Central memory CD8-positive, alpha-beta T cell (primary cell): Measurements from ENCODE around the gene FBXW2.

ENCODE experiments used
- ATAC-seq: fragments of 150-1000 bp; cut with Tn5 transposase; replicated peaks from 2 replicates; pipeline ENCODE4 v1.10.0; 2022; ENCODE audit warnings: mild to moderate bottlenecking, moderate FRiP score, moderate number of reproducible peaks; ENCODE audit not compliant: poor library complexity, severe bottlenecking; ENCODE audit errors: extremely low read depth
- DNase-seq, 2 donors: peaks; one replicate each; pipeline ENCODE4 v3.0.0; 2021; ENCODE audit warnings: low spot score in 2 of 2
- H3K27ac Mint-ChIP-seq: one replicate; pipeline ENCODE4 v1.8.0; 2022; ENCODE audit warnings: low read depth, mild to moderate bottlenecking, moderate library complexity, mixed read lengths
- H3K27me3 Mint-ChIP-seq: one replicate; pipeline ENCODE4 v1.8.0; 2022; ENCODE audit warnings: mixed read lengths
- H3K36me3 Mint-ChIP-seq: one replicate; pipeline ENCODE4 v1.8.0; 2022; ENCODE audit warnings: mild to moderate bottlenecking, moderate library complexity, mixed read lengths; ENCODE audit not compliant: insufficient read depth
- H3K4me1 Mint-ChIP-seq: one replicate; pipeline ENCODE4 v1.8.0; 2022; ENCODE audit warnings: mixed read lengths
- H3K4me3 Mint-ChIP-seq: one replicate; pipeline ENCODE4 v1.8.0; 2022; ENCODE audit warnings: mild to moderate bottlenecking, moderate library complexity, mixed read lengths
- H3K9me3 Mint-ChIP-seq: one replicate; pipeline ENCODE4 v1.8.0; 2022; ENCODE audit warnings: mixed read lengths

The FBXW2 gene

DNA sequence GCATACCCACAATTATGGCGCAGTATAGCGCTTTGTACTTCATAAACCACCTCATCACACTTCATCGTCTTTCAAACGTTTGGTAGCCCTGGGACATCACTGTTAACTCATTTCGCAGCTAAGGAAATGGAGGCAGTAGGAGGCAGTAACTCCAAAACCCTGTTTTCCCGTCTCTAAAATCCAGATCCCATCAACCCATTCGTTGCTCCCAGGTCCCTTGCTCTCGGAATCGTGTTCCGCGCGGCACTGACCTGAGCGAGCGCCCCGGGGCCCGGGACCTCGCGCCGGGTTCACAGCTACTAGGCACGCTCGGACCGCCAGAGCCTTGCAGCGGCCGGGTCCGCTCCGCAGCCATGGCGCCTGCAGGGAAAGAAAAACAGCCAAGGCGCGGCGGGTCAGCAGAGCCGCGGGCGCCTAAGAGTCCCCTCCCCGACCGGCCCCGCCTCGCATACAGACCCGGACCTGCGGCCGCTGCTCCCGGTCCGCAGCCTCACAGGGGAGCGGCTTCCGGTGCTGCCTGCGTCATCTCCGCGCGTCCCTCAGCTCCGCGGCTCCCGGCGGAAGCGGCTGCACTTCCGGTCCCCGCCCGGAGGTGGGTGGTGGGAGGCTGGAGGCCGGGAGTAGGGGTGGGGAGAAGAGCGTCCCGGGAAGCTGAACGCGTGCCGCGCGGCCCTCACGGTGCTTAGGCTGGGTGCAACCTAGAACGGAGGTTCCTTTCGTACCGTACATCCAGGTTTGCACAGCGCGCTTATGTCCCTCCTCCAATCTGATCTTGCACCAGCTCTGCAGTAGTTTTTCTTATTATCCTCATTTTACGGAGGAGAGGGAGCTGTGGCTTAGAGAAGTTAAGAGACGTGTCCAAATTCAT is at the start of gene FBXW2:
Gene FBXW2, minus strand, starts transcription at position 519 of the 868 bp plus-strand sequence. CDS start 5,158 bp downstream, outside the sequence.
- peak within 1 kb of the TSS; percentile 93 for H3K27ac Mint-ChIP-seq
- no peaks in the 10 kb centered on the region for H3K27me3 Mint-ChIP-seq
- H3K9me3 Mint-ChIP-seq: no peaks in the 10 kb centered on the region
- peaks cover 44% of the 10 kb centered on the region for H3K4me1 Mint-ChIP-seq
- peak; percentile 56 to 58 for DNase-seq
- H3K4me3 Mint-ChIP-seq: peak within 1 kb of the TSS; percentile 84
- peaks cover 29% of the 10 kb centered on the region for H3K36me3 Mint-ChIP-seq
- peak; percentile 80 for ATAC-seq

- Mint-ChIP-seq H3K27me3 (no peaks in the 10 kb centered on the region), H3K27ac (peak overlapping the region; percentile 99), H3K9me3 (no peaks in the 10 kb centered on the region), H3K4me3 (peak overlapping the region; percentile 99), H3K36me3 (peaks cover 44% of the 10 kb centered on the region), H3K4me1 (peaks cover 66% of the 10 kb centered on the region)
- no peak for DNase-seq
- no peak for ATAC-seq
Measured at GRCh38 chr9:120841930-120842684, 48.9 kb upstream of the FBXW2 start.

- DNase-seq (no peak), ATAC-seq (no peak)
- Mint-ChIP-seq H3K4me1 (peaks cover 37% of the 10 kb centered on the region), H3K9me3 (no peaks in the 10 kb centered on the region), H3K36me3 (peaks cover 42% of the 10 kb centered on the region), H3K27me3 (no peaks in the 10 kb centered on the region), H3K4me3 (peak overlapping the region; percentile 4), H3K27ac (peak overlapping the region; percentile 45)
Measured at GRCh38 chr9:120839146-120839545, 45.9 kb upstream of the FBXW2 start.

- peak overlapping the region; percentile 20 for H3K27ac Mint-ChIP-seq
- ATAC-seq: no peak
Measured at GRCh38 chr9:120837921-120838320, 44.7 kb upstream of the FBXW2 start.

DNA sequence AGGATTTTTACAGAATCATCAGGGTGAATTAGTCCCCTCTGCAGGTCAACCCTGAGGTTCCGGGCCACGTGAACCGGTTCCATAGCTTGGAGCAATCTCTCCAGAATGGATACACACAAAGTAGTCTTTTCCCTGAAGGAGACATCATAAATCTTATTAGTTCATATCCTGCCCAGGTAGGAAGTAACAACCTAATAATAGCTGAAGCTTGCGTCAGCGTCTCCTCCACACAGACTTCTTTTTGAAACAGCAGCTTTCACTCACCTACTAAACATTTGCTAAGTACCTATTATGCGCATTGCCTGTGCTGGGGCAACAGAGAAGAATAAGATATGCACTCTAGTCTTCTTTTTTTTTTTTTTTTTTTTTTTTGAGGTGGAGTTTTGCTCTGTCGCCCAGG is 40.1 kb upstream of the FBXW2 start:
- no peak for DNase-seq
- Mint-ChIP-seq H3K4me1 (peaks cover 6% of the 10 kb centered on the region), H3K4me3 (no peak overlapping the region), H3K27me3 (no peaks in the 10 kb centered on the region), H3K9me3 (no peaks in the 10 kb centered on the region), H3K36me3 (peaks cover 54% of the 10 kb centered on the region), H3K27ac (no peak overlapping the region)
- no peak for ATAC-seq

More at GRCh38 chr9:120837921-120838320, 44.7 kb upstream of the FBXW2 start:
- peaks cover 32% of the 10 kb centered on the region for H3K4me1 Mint-ChIP-seq
- H3K9me3 Mint-ChIP-seq: no peaks in the 10 kb centered on the region
- no peak overlapping the region for H3K4me3 Mint-ChIP-seq
- no peak for DNase-seq
- H3K27me3 Mint-ChIP-seq: no peaks in the 10 kb centered on the region
- H3K36me3 Mint-ChIP-seq: peaks cover 42% of the 10 kb centered on the region

DNA sequence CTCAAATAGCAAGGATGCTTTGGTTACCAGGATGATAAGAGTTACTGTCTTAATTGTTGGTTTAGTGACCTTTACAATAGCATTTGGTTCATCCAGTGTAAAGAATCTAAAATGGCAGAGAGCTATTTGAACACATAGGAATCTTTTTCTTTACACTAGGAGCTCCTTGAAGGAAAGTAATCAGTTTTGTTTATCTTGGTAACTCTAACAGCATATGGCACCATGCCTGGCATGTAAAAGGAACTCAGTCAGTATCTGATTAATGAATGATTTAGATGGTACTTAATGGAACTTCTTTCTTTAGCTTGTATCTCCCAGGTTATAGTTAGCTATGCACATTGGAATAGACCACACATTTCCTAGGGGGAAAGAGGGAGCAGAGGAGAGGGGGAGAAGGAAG is 39.6 kb upstream of the FBXW2 start:
- H3K36me3 Mint-ChIP-seq: peaks cover 59% of the 10 kb centered on the region
- H3K4me1 Mint-ChIP-seq: peaks cover 3% of the 10 kb centered on the region
- H3K27me3 Mint-ChIP-seq: no peaks in the 10 kb centered on the region
- no peak overlapping the region for H3K4me3 Mint-ChIP-seq
- ATAC-seq (no peak), DNase-seq (no peak)
- no peaks in the 10 kb centered on the region for H3K9me3 Mint-ChIP-seq
- H3K27ac Mint-ChIP-seq: no peak overlapping the region

DNA sequence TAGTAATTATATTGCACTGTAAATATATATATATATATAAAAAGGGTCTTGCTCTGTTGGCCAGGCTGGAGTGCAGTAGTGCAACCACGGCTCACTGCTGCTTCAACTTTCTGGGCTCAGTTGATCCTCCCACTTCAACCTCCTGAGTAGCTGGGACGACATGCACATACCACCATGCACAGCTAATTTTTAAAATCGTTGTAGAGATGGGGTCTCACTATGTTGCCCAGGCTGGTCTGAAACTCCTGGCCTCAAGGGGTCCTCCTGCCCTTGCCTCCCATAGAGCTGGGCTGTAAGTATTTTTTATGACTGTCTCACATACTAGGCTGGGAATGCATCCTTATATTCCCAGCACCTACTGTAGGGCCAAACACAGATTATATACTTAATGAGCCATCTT is 37.6 kb upstream of the FBXW2 start:
- Mint-ChIP-seq H3K4me3 (no peak overlapping the region), H3K27ac (no peak overlapping the region), H3K9me3 (no peaks in the 10 kb centered on the region), H3K27me3 (no peaks in the 10 kb centered on the region), H3K36me3 (peaks cover 57% of the 10 kb centered on the region), H3K4me1 (no peaks in the 10 kb centered on the region)
- ATAC-seq (no peak), DNase-seq (no peak)

- H3K4me3 Mint-ChIP-seq: no peak overlapping the region
- no peaks in the 10 kb centered on the region for H3K27me3 Mint-ChIP-seq
- H3K27ac Mint-ChIP-seq: no peak overlapping the region
- DNase-seq (no peak), ATAC-seq (no peak)
- peaks cover 53% of the 10 kb centered on the region for H3K36me3 Mint-ChIP-seq
- no peaks in the 10 kb centered on the region for H3K4me1 Mint-ChIP-seq
- H3K9me3 Mint-ChIP-seq: no peaks in the 10 kb centered on the region
Measured at GRCh38 chr9:120830151-120830550, 36.9 kb upstream of the FBXW2 start.

- Mint-ChIP-seq H3K27ac (no peak overlapping the region), H3K27me3 (no peaks in the 10 kb centered on the region), H3K9me3 (no peaks in the 10 kb centered on the region), H3K36me3 (peaks cover 56% of the 10 kb centered on the region), H3K4me3 (no peak overlapping the region), H3K4me1 (no peaks in the 10 kb centered on the region)
- ATAC-seq (no peak), DNase-seq (no peak)
Measured at GRCh38 chr9:120829650-120830049, 36.4 kb upstream of the FBXW2 start.

- Mint-ChIP-seq H3K4me3 (no peak overlapping the region), H3K27me3 (no peaks in the 10 kb centered on the region), H3K9me3 (no peaks in the 10 kb centered on the region), H3K27ac (no peak overlapping the region), H3K4me1 (no peaks in the 10 kb centered on the region), H3K36me3 (peaks cover 69% of the 10 kb centered on the region)
- no peak for DNase-seq
- no peak for ATAC-seq
Measured at GRCh38 chr9:120820095-120820494, 26.9 kb upstream of the FBXW2 start.

DNA sequence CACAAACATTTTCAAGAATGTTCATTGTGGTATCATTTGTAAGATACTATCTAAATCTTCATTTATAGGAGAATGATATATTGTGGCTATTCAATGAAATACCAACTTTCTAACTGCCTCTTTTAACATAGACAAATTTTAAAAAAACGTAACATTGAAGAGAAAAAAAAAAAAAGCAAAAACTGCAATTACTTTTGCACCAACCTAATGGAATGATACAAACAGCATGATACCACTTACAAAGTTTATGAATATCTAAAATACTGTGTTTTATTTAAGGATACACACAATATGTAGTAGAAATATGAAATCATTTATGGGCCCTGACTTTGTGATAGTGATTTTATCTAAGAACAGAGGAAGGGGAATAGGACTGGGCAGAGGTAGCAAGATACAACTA is 25.4 kb upstream of the FBXW2 start:
- no peaks in the 10 kb centered on the region for H3K4me1 Mint-ChIP-seq
- peaks cover 58% of the 10 kb centered on the region for H3K36me3 Mint-ChIP-seq
- no peaks in the 10 kb centered on the region for H3K9me3 Mint-ChIP-seq
- no peak for ATAC-seq
- no peak overlapping the region for H3K4me3 Mint-ChIP-seq
- no peak overlapping the region for H3K27ac Mint-ChIP-seq
- H3K27me3 Mint-ChIP-seq: no peaks in the 10 kb centered on the region
- no peak for DNase-seq

DNA sequence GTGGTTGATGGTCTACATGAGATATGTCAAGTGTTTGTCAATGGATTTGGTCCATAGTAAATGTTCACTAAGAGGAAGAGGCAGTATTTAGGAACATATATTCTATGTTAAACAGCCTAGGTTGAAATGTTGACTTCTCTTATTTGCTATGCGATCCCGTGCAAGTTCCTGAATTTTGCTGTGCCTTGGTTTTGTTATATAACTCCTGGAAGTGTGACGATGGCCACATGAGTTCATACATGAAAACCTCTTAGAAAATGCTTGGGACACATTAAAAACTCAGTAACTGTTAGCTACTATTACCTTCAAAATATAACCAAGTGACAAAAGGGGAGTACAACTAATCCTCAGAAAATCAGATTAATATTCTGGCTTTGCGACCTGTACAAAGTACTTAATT is 21.9 kb upstream of the FBXW2 start:
- Mint-ChIP-seq H3K36me3 (peaks cover 36% of the 10 kb centered on the region), H3K27me3 (no peaks in the 10 kb centered on the region), H3K4me1 (no peaks in the 10 kb centered on the region), H3K27ac (no peak overlapping the region), H3K9me3 (no peaks in the 10 kb centered on the region), H3K4me3 (no peak overlapping the region)
- no peak for DNase-seq
- no peak for ATAC-seq

- no peaks in the 10 kb centered on the region for H3K27me3 Mint-ChIP-seq
- no peaks in the 10 kb centered on the region for H3K36me3 Mint-ChIP-seq
- no peaks in the 10 kb centered on the region for H3K4me1 Mint-ChIP-seq
- H3K9me3 Mint-ChIP-seq: peaks cover 18% of the 10 kb centered on the region
- ATAC-seq (no peak), DNase-seq (no peak)
- H3K4me3 Mint-ChIP-seq: no peak overlapping the region
- H3K27ac Mint-ChIP-seq: no peak overlapping the region
Measured at GRCh38 chr9:120808931-120809330, 15.7 kb upstream of the FBXW2 start.
